HUES6 (cell line): ENCODE measurements around the gene GRIK2.

Source experiments
- H3K27ac ChIP-seq: 2 replicates; pipeline ENCODE4 v1.7.0; 2013; ENCODE audit warnings: low read depth, mild to moderate bottlenecking, low read length, inconsistent platforms
- H3K27me3 ChIP-seq: 2 replicates; pipeline ENCODE4 v1.6.1; 2013; ENCODE audit warnings: low read length; ENCODE audit not compliant: control insufficient read depth, insufficient read depth
- H3K36me3 ChIP-seq: 2 replicates; pipeline ENCODE4 v1.6.1; 2013; ENCODE audit warnings: low read length; ENCODE audit not compliant: control insufficient read depth, insufficient read depth
- H3K4me1 ChIP-seq: 2 replicates; pipeline ENCODE4 v1.6.1; 2013; ENCODE audit warnings: low read length; ENCODE audit not compliant: control insufficient read depth, insufficient read depth
- H3K4me3 ChIP-seq: 2 replicates; pipeline ENCODE4 v1.5.1; 2013; ENCODE audit warnings: low read depth, low read length
- H3K9ac ChIP-seq: one replicate; pipeline ENCODE4 v1.6.1; 2013; ENCODE audit warnings: mild to moderate bottlenecking, low read length
- H3K9me3 ChIP-seq: 2 replicates; pipeline ENCODE4 v1.6.1; 2013; ENCODE audit warnings: low read depth, low read length; ENCODE audit not compliant: control insufficient read depth, insufficient read depth

The GRIK2 gene

GRCh38 chr6:101454106-101454676, 60.7 kb downstream of the GRIK2 start:
- Histone ChIP-seq H3K4me3 (no peak overlapping the region), H3K9me3 (no peaks in the 10 kb centered on the region), H3K4me1 (no peaks in the 10 kb centered on the region; the same call in 1 of the 2 replicates), H3K36me3 (no peaks in the 10 kb centered on the region), H3K9ac (no peak overlapping the region), H3K27me3 (no peaks in the 10 kb centered on the region), H3K27ac (no peak overlapping the region)

GRCh38 chr6:101458336-101458735, 64.8 kb downstream of the GRIK2 start:
- Histone ChIP-seq H3K27me3 (no peaks in the 10 kb centered on the region), H3K9me3 (no peaks in the 10 kb centered on the region), H3K9ac (no peak overlapping the region), H3K4me1 (no peaks in the 10 kb centered on the region), H3K4me3 (no peak overlapping the region), H3K36me3 (no peaks in the 10 kb centered on the region), H3K27ac (no peak overlapping the region)

- no peak overlapping the region for H3K9ac ChIP-seq
- no peaks in the 10 kb centered on the region for H3K36me3 ChIP-seq
- H3K27ac ChIP-seq: no peak overlapping the region
- no peaks in the 10 kb centered on the region for H3K4me1 ChIP-seq
- no peaks in the 10 kb centered on the region for H3K9me3 ChIP-seq
- no peak overlapping the region for H3K4me3 ChIP-seq
- H3K27me3 ChIP-seq: no peaks in the 10 kb centered on the region
Observed at GRCh38 chr6:101458826-101459225, 65.3 kb downstream of the GRIK2 start.

- Histone ChIP-seq H3K27me3 (no peaks in the 10 kb centered on the region), H3K36me3 (no peaks in the 10 kb centered on the region), H3K9me3 (no peaks in the 10 kb centered on the region), H3K4me1 (no peaks in the 10 kb centered on the region), H3K27ac (no peak overlapping the region), H3K4me3 (no peak overlapping the region), H3K9ac (no peak overlapping the region)
Observed at GRCh38 chr6:101462576-101462975, 69.1 kb downstream of the GRIK2 start.

- peaks cover 4% of the 10 kb centered on the region; the same call in 1 of the 2 replicates for H3K4me1 ChIP-seq
- no peak overlapping the region for H3K27ac ChIP-seq
- no peaks in the 10 kb centered on the region for H3K9me3 ChIP-seq
- H3K27me3 ChIP-seq: no peaks in the 10 kb centered on the region
- H3K9ac ChIP-seq: no peak overlapping the region
- H3K4me3 ChIP-seq: no peak overlapping the region
- no peaks in the 10 kb centered on the region for H3K36me3 ChIP-seq
Observed at GRCh38 chr6:101465863-101466262, 72.4 kb downstream of the GRIK2 start.

- Histone ChIP-seq H3K27me3 (no peaks in the 10 kb centered on the region), H3K9ac (no peak overlapping the region), H3K4me3 (no peak overlapping the region), H3K27ac (no peak overlapping the region), H3K36me3 (no peaks in the 10 kb centered on the region), H3K4me1 (no peaks in the 10 kb centered on the region), H3K9me3 (no peaks in the 10 kb centered on the region)
Observed at GRCh38 chr6:101477436-101477835, 83.9 kb downstream of the GRIK2 start.

GRCh38 chr6:101478891-101479290, 85.4 kb downstream of the GRIK2 start:
- Histone ChIP-seq H3K4me3 (no peak overlapping the region), H3K27me3 (no peaks in the 10 kb centered on the region), H3K9me3 (no peaks in the 10 kb centered on the region), H3K36me3 (no peaks in the 10 kb centered on the region), H3K27ac (no peak overlapping the region), H3K4me1 (no peaks in the 10 kb centered on the region), H3K9ac (no peak overlapping the region)

- no peaks in the 10 kb centered on the region for H3K4me1 ChIP-seq
- H3K27me3 ChIP-seq: no peaks in the 10 kb centered on the region
- H3K36me3 ChIP-seq: no peaks in the 10 kb centered on the region
- H3K9ac ChIP-seq: no peak overlapping the region
- H3K9me3 ChIP-seq: no peaks in the 10 kb centered on the region
- no peak overlapping the region for H3K4me3 ChIP-seq
- no peak overlapping the region for H3K27ac ChIP-seq
Observed at GRCh38 chr6:101482606-101483005, 89.1 kb downstream of the GRIK2 start.

- Histone ChIP-seq H3K36me3 (no peaks in the 10 kb centered on the region), H3K9ac (no peak overlapping the region), H3K27ac (no peak overlapping the region), H3K27me3 (no peaks in the 10 kb centered on the region), H3K4me1 (no peaks in the 10 kb centered on the region), H3K4me3 (no peak overlapping the region), H3K9me3 (no peaks in the 10 kb centered on the region)
Observed at GRCh38 chr6:101484781-101485180, 91.3 kb downstream of the GRIK2 start.

- Histone ChIP-seq H3K4me3 (no peak overlapping the region), H3K4me1 (no peaks in the 10 kb centered on the region), H3K36me3 (no peaks in the 10 kb centered on the region), H3K9ac (no peak overlapping the region), H3K27me3 (no peaks in the 10 kb centered on the region), H3K9me3 (no peaks in the 10 kb centered on the region), H3K27ac (no peak overlapping the region)
Observed at GRCh38 chr6:101486124-101486523, 92.6 kb downstream of the GRIK2 start.

- Histone ChIP-seq H3K36me3 (no peaks in the 10 kb centered on the region), H3K27ac (no peak overlapping the region), H3K9me3 (no peaks in the 10 kb centered on the region)
Observed at GRCh38 chr6:101486726-101487125, 93.2 kb downstream of the GRIK2 start.

GRCh38 chr6:101489456-101489855, 95.9 kb downstream of the GRIK2 start:
- no peaks in the 10 kb centered on the region for H3K27me3 ChIP-seq
- H3K36me3 ChIP-seq: no peaks in the 10 kb centered on the region
- no peak overlapping the region for H3K4me3 ChIP-seq
- no peaks in the 10 kb centered on the region for H3K9me3 ChIP-seq
- H3K4me1 ChIP-seq: no peaks in the 10 kb centered on the region
- H3K27ac ChIP-seq: no peak overlapping the region
- H3K9ac ChIP-seq: no peak overlapping the region

More at GRCh38 chr6:101486726-101487125, 93.2 kb downstream of the GRIK2 start:
- Histone ChIP-seq H3K4me1 (no peaks in the 10 kb centered on the region), H3K9ac (no peak overlapping the region), H3K27me3 (no peaks in the 10 kb centered on the region), H3K4me3 (no peak overlapping the region)
